AG10803 (cell line): ENCODE data around the gene PTPN21.

Experiments used
- DNase-seq: peaks from one replicate; pipeline ENCODE4 v3.0.0; 2010; ENCODE audit warnings: low read depth
- H3K4me3 ChIP-seq: 2 replicates; pipeline ENCODE4 v1.5.1; 2011; ENCODE audit warnings: mild to moderate bottlenecking, low read length, control low read depth
- TF ChIP-seq, protein P1 (sequence below): conservative IDR thresholded peaks from 2 replicates; pipeline ENCODE4 v1.5.1; 2011; ENCODE audit warnings: mild to moderate bottlenecking, low read length, control low read depth, inconsistent platforms

Gene PTPN21

DNA sequence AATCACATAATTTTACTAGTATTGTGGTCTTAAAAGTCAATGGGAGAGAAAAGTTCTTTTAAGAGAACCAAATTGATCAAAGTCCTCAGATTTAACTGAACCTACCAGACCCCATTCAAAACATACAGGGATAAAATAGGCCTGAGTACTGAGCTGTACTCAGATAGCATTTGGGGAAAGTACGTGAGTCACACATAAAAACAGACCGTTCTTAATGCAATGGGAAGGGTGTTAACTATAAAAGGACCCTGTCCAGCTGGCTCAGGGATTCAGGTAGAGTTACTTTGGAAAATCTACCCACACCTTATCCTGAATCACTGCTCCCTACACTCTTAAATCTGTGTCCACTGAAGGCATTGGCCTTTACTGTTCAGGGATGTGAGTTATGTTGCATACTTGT lies 78.0 kb downstream of the PTPN21 start:
- no peak overlapping the region for H3K4me3 ChIP-seq
- TF ChIP-seq, protein P1, sequence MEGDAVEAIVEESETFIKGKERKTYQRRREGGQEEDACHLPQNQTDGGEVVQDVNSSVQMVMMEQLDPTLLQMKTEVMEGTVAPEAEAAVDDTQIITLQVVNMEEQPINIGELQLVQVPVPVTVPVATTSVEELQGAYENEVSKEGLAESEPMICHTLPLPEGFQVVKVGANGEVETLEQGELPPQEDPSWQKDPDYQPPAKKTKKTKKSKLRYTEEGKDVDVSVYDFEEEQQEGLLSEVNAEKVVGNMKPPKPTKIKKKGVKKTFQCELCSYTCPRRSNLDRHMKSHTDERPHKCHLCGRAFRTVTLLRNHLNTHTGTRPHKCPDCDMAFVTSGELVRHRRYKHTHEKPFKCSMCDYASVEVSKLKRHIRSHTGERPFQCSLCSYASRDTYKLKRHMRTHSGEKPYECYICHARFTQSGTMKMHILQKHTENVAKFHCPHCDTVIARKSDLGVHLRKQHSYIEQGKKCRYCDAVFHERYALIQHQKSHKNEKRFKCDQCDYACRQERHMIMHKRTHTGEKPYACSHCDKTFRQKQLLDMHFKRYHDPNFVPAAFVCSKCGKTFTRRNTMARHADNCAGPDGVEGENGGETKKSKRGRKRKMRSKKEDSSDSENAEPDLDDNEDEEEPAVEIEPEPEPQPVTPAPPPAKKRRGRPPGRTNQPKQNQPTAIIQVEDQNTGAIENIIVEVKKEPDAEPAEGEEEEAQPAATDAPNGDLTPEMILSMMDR, result no peak
- no peak for DNase-seq

DNA sequence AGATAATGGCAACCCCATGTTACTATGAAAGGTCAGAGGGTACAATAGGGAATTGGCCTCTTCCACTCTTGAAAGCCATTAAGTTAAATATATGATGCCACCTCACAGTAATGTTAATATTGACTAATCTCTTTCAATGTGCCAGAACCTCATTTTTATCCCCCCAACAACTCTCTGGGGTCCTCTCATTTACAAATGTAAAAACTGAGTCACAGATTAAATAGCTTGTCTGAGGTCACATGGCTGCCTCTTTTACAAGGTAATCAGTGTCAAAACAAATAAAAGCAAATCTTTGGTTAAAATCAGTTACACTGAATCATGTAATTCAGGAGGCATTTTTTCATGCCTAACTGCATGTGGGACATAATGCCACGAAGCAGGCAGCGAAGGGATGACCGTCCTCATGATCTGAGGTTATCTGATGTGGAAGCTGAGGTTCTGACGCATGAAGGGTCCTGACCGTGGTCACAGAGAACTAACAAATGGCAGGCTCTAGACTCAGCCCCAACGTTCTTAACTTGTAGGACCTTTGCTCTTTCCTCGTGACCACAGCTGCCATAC lies 78.5 kb downstream of the PTPN21 start:
- TF ChIP-seq, protein P1, result no peak

DNA sequence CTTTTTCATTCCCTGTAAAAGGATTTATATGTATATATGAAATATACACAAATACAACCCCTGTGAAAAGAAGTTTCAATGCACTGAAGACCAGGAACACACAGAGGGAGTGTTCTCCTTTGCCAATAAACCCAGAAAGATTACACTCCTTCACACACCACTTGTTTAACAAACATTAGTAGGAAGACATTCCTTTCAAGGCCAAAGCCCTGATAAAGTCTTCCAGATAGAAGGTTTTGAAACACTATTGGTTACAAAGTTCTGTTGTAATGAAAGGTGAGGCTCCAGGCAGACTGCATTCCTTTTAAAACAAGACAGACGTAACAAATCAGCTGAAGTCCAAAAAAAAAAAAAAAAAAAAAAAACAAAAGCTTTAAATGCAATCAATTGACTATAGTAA lies 81.0 kb downstream of the PTPN21 start:
- TF ChIP-seq, protein P1, result no peak
- DNase-seq, result no peak
- no peak overlapping the region for H3K4me3 ChIP-seq

More for the DNA sequence above, 78.5 kb downstream of the PTPN21 start:
- no peak overlapping the region for H3K4me3 ChIP-seq
- DNase-seq, result no peak

DNA sequence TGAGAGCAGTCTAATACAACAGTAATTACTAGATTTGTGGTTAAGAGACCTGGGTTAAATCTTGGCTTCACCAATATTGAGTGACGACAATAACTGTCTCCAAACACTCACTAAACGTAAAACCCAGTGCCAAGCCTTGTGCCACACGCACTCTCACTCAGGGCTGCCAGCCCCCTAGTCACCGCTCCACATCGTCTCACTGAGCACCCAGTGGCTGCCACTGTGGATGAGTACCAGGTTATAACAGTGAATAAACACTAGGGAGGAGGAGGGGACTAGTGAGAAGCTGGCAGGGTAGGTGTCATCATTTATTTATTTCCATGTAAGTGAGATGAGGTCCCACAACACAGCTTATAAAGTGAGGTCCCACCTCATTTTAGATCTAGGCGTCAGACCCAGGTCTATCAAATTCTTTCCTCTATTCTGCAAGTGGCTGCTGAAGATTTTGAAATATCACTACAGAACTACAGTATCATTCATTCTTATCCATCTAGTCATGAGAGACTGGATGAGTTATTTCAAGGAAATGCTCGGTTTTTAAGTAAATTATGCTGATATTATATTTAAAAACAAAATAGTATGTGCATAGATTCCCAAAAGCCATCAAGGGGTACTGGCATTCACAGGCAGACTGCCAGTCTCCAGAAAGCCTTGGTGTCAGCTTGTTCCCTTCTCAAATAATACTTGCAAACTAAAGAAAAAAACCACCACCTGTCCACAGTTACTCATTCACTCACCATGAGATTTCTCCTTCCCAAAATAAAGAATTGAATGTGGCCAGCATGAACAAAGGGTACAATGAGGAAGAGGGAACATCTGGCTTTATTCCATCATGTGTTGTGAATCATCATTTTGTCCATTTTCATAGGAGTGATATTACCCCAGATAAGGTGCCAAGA lies 84.0 kb downstream of the PTPN21 start:
- DNase-seq, result no peak
- TF ChIP-seq, protein P1, result no peak
- no peak overlapping the region for H3K4me3 ChIP-seq

DNA sequence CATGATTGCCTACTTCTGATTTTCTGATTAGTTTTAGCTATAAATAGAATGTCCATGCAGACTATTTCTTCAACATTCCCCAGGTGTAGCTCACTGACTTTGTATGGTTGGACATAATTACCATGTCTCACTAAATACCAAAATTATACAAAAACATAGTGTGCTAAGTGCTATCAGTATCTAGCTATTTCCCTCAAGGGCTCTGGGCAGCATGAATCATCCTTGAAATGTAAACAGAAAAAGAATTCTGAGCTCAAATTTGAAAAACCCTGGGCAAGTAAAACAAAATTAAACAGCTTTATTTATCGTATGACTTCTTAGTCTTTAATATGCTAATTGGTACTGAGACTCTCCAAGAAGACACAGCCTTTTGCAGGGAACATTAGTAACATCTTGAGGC lies 86.4 kb downstream of the PTPN21 start:
- DNase-seq, result peak; percentile 55
- TF ChIP-seq, protein P1, result no peak
- no peak overlapping the region for H3K4me3 ChIP-seq

DNA sequence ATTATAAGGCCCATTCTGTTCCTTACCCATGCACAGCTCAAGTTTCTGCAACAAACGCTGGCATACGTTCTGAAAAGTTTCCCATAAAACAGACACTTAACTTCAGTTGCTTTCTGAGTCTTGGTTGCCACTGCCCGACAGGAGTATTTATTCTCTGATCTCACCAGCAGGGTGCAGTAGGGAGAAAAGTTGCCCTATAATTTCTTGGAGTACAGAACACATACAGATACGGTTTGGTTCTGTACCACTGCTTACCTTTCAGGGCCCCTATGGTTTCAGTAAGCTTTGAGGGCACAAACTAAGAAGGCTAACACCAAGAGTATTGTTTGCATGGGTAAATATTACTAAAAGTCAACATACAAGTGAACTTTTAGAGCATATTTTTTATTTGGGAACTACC lies 91.5 kb downstream of the PTPN21 start:
- H3K4me3 ChIP-seq, result no peak overlapping the region
- DNase-seq, result no peak
- TF ChIP-seq, protein P1, result peak; percentile 39

DNA sequence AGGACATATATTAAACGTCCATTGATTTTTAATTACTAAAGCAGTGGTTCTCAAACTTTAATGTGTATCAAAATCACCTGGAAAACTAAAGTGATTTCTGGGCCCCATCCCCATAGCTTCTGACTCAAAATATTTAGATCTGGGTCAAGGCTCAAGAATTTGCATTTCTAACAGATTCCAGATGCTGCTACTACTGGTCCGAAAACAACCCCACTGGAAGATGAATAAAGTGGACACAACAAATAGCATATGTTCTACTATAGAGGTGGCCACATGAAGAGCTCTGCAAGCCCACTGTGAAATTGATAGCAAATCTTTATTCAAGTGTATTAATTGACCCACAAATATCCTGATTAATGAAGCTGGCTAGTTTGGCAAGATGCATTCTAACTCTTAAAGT lies 99.9 kb downstream of the PTPN21 start:
- H3K4me3 ChIP-seq, result no peak overlapping the region
- peak; percentile 63 for DNase-seq
- TF ChIP-seq, protein P1, result no peak
